Diencephalon (tissue), 1 donor: ENCODE data around the gene C1S. TPM values are rescaled to one million over a fixed set of nuclear protein-coding genes. Genes with fewer than 3 reads are reported as not detected.

Experiments used
- small RNA-seq: library from RNA; depleted of rRNA; stranded (forward); fragments of <200 nt; gene quantifications from one replicate; pipeline ENCODE3, GENCODE V24; 2014
- total RNA-seq: library from RNA; depleted of rRNA; stranded (reverse); fragments of >200 nt; gene quantifications from one replicate; pipeline ENCODE4 v1.2.3, GENCODE V29; 2014

Gene C1S
- 13.1 TPM for total RNA-seq

GRCh38 chr12:7060353-7060954 lies at the start of gene C1S:
Gene C1S (plus strand): TSS chr12:7060718. CDS start chr12:7061913, 1,195 bp downstream.

GRCh38 chr12:7018350-7019042 lies 42.0 kb upstream of the C1S start, which contains the start of gene LPCAT3:
Gene LPCAT3 (minus strand): TSS chr12:7018476. CDS start chr12:7018424, 52 bp downstream.

GRCh38 chr12:7092229-7092985 lies 31.9 kb downstream of the C1S start, which contains the start of gene C1R:
Gene C1R (minus strand): TSS chr12:7092445. CDS start chr12:7092388, 57 bp downstream.

GRCh38 chr12:7108796-7109571 lies 48.5 kb downstream of the C1S start, which contains the start of gene C1RL:
Gene C1RL (minus strand): TSS chr12:7109214. CDS start chr12:7109180, 34 bp downstream.

Small RNAs within 50 kb of the gene (small RNA-seq; reads per million reads assigned to genes)
- gene AC006512.1 (not detected), gene RNU6-485P (not detected)

Other genes with a start within 250 kb of the C1S start
- gene GPR162, start 238.9 kb upstream of the C1S start, total RNA-seq = 87.9 TPM
- 15.0 TPM for gene P3H3, start 232.3 kb upstream of the C1S start, total RNA-seq
- 3.2 TPM for gene GNB3, start 219.8 kb upstream of the C1S start, total RNA-seq
- 6.2 TPM for gene CDCA3, start 209.4 kb upstream of the C1S start, total RNA-seq
- gene USP5, start 208.6 kb upstream of the C1S start, total RNA-seq = 91.1 TPM
- 349 TPM for gene TPI1, start 193.2 kb upstream of the C1S start, total RNA-seq
- 2.3 TPM for gene SPSB2, start 187.4 kb upstream of the C1S start, total RNA-seq
- gene LRRC23, start 155.9 kb upstream of the C1S start, total RNA-seq = 27.7 TPM
- gene ENO2, start 146.1 kb upstream of the C1S start, total RNA-seq = 308 TPM
- gene ATN1, start 132.8 kb upstream of the C1S start, total RNA-seq = 13.1 TPM
- gene RNU7-1, start 116.9 kb upstream of the C1S start, total RNA-seq = not detected
- 203 TPM for gene C12orf57, start 116.7 kb upstream of the C1S start, total RNA-seq
- 5.8 TPM for gene PTPN6, start 109.4 kb upstream of the C1S start, total RNA-seq
- gene PHB2, start 90.1 kb upstream of the C1S start, total RNA-seq = 100 TPM
- 20.8 TPM for gene EMG1, start 89.8 kb upstream of the C1S start, total RNA-seq
- gene LPCAT3, start 42.2 kb upstream of the C1S start, total RNA-seq = 13.8 TPM
- 6.7 TPM for gene C1R, start 31.7 kb downstream of the C1S start, total RNA-seq
- 4.6 TPM for gene C1RL, start 48.5 kb downstream of the C1S start, total RNA-seq
- gene RBP5, start 68.2 kb downstream of the C1S start, total RNA-seq = 0.46 TPM
- 184 TPM for gene CLSTN3, start 69.7 kb downstream of the C1S start, total RNA-seq
- gene PEX5, start 129.0 kb downstream of the C1S start, total RNA-seq = 58.1 TPM
- gene ACSM4, start 243.4 kb downstream of the C1S start, total RNA-seq = not detected